H1 (cell line): Measurements from ENCODE around the gene RGS6.

Source experiments
- BCL11A ChIP-seq, 2 experiments: IDR thresholded peaks; one replicate each; pipeline ENCODE4 v1.6.1; 2011; ENCODE audit warnings: low read depth in 2 of 2, low read length in 2 of 2, mild to moderate bottlenecking in 2 of 2
- CEBPB ChIP-seq: IDR thresholded peaks from 2 replicates; pipeline ENCODE4 v1.6.1; 2012; ENCODE audit warnings: low read depth, low read length
- FOSL1 ChIP-seq: IDR thresholded peaks from 2 replicates; pipeline ENCODE4 v1.6.1; 2011; ENCODE audit warnings: mild to moderate bottlenecking, low read depth, low read length, moderate library complexity; ENCODE audit not compliant: insufficient read depth
- GTF2F1 ChIP-seq: IDR thresholded peaks from 2 replicates; pipeline ENCODE4 v1.6.1; 2012; ENCODE audit warnings: low read depth, low read length, improper control_type of control experiment, borderline replicate concordance
- JUN ChIP-seq: IDR thresholded peaks from 2 replicates; pipeline ENCODE4 v1.6.1; 2011; ENCODE audit warnings: low read depth, mild to moderate bottlenecking, improper control_type of control experiment, low read length
- PHF8 ChIP-seq: fragments of 200-600 bp; sonication (generic); conservative IDR thresholded peaks from 2 replicates; pipeline ENCODE4 v1.7.1; 2012; ENCODE audit warnings: low read depth, mild to moderate bottlenecking, inconsistent platforms, low read length, moderate library complexity
- POLR2A ChIP-seq, 2 experiments: IDR thresholded peaks; 1 replicate in 1 of 2; 2 replicates in 1 of 2; pipeline ENCODE4 v1.6.1; 2011; ENCODE audit warnings: low read depth in 2 of 2, low read length in 2 of 2, mild to moderate bottlenecking in 2 of 2; ENCODE audit errors: control extremely low read depth in 1 of 2
- SIN3A ChIP-seq, 2 experiments: IDR thresholded peaks in 1 of 2; conservative IDR thresholded peaks in 1 of 2; 2 replicates each; pipeline ENCODE4 v1.6.1; 2011 to 2012; ENCODE audit warnings: low read length in 2 of 2, improper control_type of control experiment in 1 of 2, low read depth in 1 of 2, mild to moderate bottlenecking in 1 of 2
- TCF12 ChIP-seq: IDR thresholded peaks from 2 replicates; pipeline ENCODE4 v1.6.1; 2011; ENCODE audit warnings: low read depth, mild to moderate bottlenecking, low read length
- ZNF274 ChIP-seq: IDR thresholded peaks from 2 replicates; pipeline ENCODE4 v1.7.0; 2012; ENCODE audit warnings: low read length, borderline replicate concordance; ENCODE audit errors: extremely low read depth
- TF ChIP-seq, protein P1 (sequence below), 3 experiments: IDR thresholded peaks; 1 replicate in 2 of 3; 2 replicates in 1 of 3; pipeline versions ENCODE4 v1.5.1 to v1.6.1; 2011; ENCODE audit warnings: low read length in 3 of 3, mild to moderate bottlenecking in 3 of 3, inconsistent platforms in 2 of 3, low read depth in 1 of 3, moderate library complexity in 1 of 3; ENCODE audit not compliant: insufficient read depth in 1 of 3; ENCODE audit errors: control extremely low read depth in 1 of 3
- TF ChIP-seq, protein P2 (sequence below): IDR thresholded peaks from 2 replicates; pipeline ENCODE4 v1.6.1; 2012; ENCODE audit warnings: inconsistent platforms

- TF ChIP-seq SIN3A (conservative IDR thresholded peaks at IDR 0.05 in 1 of 2, IDR thresholded peaks at IDR 0.05 in 1 of 2; ENCODE audit: low read depth in 1 of 2, low read length in 2 of 2) = no peak
- TF ChIP-seq, protein P1, sequence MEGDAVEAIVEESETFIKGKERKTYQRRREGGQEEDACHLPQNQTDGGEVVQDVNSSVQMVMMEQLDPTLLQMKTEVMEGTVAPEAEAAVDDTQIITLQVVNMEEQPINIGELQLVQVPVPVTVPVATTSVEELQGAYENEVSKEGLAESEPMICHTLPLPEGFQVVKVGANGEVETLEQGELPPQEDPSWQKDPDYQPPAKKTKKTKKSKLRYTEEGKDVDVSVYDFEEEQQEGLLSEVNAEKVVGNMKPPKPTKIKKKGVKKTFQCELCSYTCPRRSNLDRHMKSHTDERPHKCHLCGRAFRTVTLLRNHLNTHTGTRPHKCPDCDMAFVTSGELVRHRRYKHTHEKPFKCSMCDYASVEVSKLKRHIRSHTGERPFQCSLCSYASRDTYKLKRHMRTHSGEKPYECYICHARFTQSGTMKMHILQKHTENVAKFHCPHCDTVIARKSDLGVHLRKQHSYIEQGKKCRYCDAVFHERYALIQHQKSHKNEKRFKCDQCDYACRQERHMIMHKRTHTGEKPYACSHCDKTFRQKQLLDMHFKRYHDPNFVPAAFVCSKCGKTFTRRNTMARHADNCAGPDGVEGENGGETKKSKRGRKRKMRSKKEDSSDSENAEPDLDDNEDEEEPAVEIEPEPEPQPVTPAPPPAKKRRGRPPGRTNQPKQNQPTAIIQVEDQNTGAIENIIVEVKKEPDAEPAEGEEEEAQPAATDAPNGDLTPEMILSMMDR (IDR thresholded peaks at IDR 0.05; ENCODE audit: control extremely low read depth in 1 of 3, insufficient read depth in 1 of 3, low read depth in 1 of 3, low read length in 3 of 3) = no peak
- TF ChIP-seq ZNF274 = no peak
- no peak for TF ChIP-seq POLR2A (IDR thresholded peaks at IDR 0.05; ENCODE audit: control extremely low read depth in 1 of 2, low read depth in 2 of 2, low read length in 2 of 2)
- no peak for TF ChIP-seq GTF2F1
- no peak for TF ChIP-seq FOSL1
- no peak for TF ChIP-seq PHF8
- TF ChIP-seq TCF12 = no peak
- TF ChIP-seq JUN = no peak
- no peak for TF ChIP-seq BCL11A (IDR thresholded peaks at IDR 0.05; ENCODE audit: low read depth in 2 of 2, low read length in 2 of 2)
- TF ChIP-seq, protein P2, sequence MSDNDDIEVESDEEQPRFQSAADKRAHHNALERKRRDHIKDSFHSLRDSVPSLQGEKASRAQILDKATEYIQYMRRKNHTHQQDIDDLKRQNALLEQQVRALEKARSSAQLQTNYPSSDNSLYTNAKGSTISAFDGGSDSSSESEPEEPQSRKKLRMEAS = no peak
- TF ChIP-seq CEBPB = no peak
Observed at GRCh38 chr14:72311116-72311515, 378.9 kb downstream of the RGS6 start.
